HEK293 (cell line): Measurements from ENCODE around the gene ESCO1.

ENCODE experiments used
- CTCF ChIA-PET: fragments of 350-600 bp; formaldehyde crosslinking; extraction: SDS; loops from one replicate; lab custom pipeline; 2021; ENCODE audit warnings: antibody characterized with exemption; lab: Yijun Ruan, JAX
- POLR2A ChIA-PET: fragments of 300-600 bp; formaldehyde crosslinking; extraction: SDS; loops from one replicate; lab custom pipeline; 2020; ENCODE audit warnings: antibody characterized with exemption, inconsistent platforms; lab: Yijun Ruan, JAX
- H3K27ac ChIP-seq: fragments of 200-500 bp; sonication (Bioruptor generic); 2 replicates; pipeline ENCODE4 v1.5.1; 2014; ENCODE audit warnings: low read depth, low read length, control low read depth, inconsistent platforms; ENCODE audit errors: extremely low read depth
- H3K36me3 ChIP-seq, 2 experiments: fragments of 200-500 bp in 1 of 2; sonication (Bioruptor generic) in 1 of 2; 1 replicate in 1 of 2; 2 replicates in 1 of 2; pipeline ENCODE4 v1.5.1; 2014 to 2017; ENCODE audit warnings: inconsistent platforms in 2 of 2, low read length in 2 of 2; ENCODE audit not compliant: control insufficient read depth in 2 of 2, insufficient read depth in 1 of 2
- H3K4me1 ChIP-seq: fragments of 200-500 bp; sonication (Bioruptor generic); 2 replicates; pipeline ENCODE4 v1.5.1; 2014; ENCODE audit warnings: mild to moderate bottlenecking, low read length, inconsistent platforms; ENCODE audit not compliant: control insufficient read depth, insufficient read depth
- H3K4me3 ChIP-seq: 2 replicates; pipeline ENCODE4 v1.5.1; 2011; ENCODE audit warnings: low read depth, mild to moderate bottlenecking, control low read depth, low read length, moderate library complexity
- H3K9me3 ChIP-seq: fragments of 200-500 bp; sonication (Bioruptor generic); 2 replicates; pipeline ENCODE4 v1.5.1; 2014; ENCODE audit warnings: low read depth, low read length, inconsistent platforms; ENCODE audit not compliant: control insufficient read depth, insufficient read depth
- GFI1B ChIP-seq: fragments of 450-650 bp; formaldehyde crosslinking; IDR thresholded peaks from 2 replicates; pipeline ENCODE4 v1.5.1; 2016; ENCODE audit warnings: missing biosample characterization, missing genetic modification characterization
- IKZF3 ChIP-seq: fragments of 450-650 bp; IDR thresholded peaks from 2 replicates; pipeline ENCODE4 v1.5.0; 2018; ENCODE audit warnings: missing biosample characterization, mild to moderate bottlenecking, missing genetic modification characterization, moderate library complexity
- PBX3 ChIP-seq: sonication (generic); formaldehyde crosslinking; IDR thresholded peaks from 2 replicates; pipeline ENCODE4 v1.8.1; 2022; ENCODE audit warnings: mild to moderate bottlenecking, moderate library complexity, missing genetic modification reagents
- PRDM1 ChIP-seq: fragments of 450-650 bp; formaldehyde crosslinking; IDR thresholded peaks from 2 replicates; pipeline ENCODE4; 2016; ENCODE audit warnings: missing biosample characterization, missing genetic modification characterization
- SCRT2 ChIP-seq: fragments of 450-650 bp; formaldehyde crosslinking; IDR thresholded peaks from 2 replicates; pipeline ENCODE4 v1.5.1; 2016; ENCODE audit warnings: missing biosample characterization, missing genetic modification characterization
- SETDB1 ChIP-seq: IDR thresholded peaks from one replicate; pipeline ENCODE4 v1.6.1; 2017; ENCODE audit warnings: mild to moderate bottlenecking, low read length, moderate library complexity, mixed read lengths; ENCODE audit not compliant: insufficient read length
- SP7 ChIP-seq: fragments of 450-650 bp; formaldehyde crosslinking; IDR thresholded peaks from 2 replicates; pipeline ENCODE4 v1.5.1; 2016; ENCODE audit warnings: missing biosample characterization, missing genetic modification characterization
- TCF7L2 ChIP-seq: IDR thresholded peaks from 2 replicates; pipeline ENCODE4 v1.6.1; 2011; ENCODE audit warnings: low read depth, mild to moderate bottlenecking, inconsistent platforms, low read length, moderate library complexity, borderline replicate concordance
- YY2 ChIP-seq: fragments of 450-650 bp; formaldehyde crosslinking; IDR thresholded peaks from 2 replicates; pipeline ENCODE4 v1.5.1; 2016; ENCODE audit warnings: missing biosample characterization, missing genetic modification characterization
- ZBTB17 ChIP-seq: fragments of 450-650 bp; formaldehyde crosslinking; IDR thresholded peaks from 2 replicates; pipeline ENCODE4 v1.5.1; 2016; ENCODE audit warnings: missing biosample characterization, missing genetic modification characterization
- ZBTB21 ChIP-seq: fragments of 450-650 bp; formaldehyde crosslinking; IDR thresholded peaks from 2 replicates; pipeline ENCODE4 v1.5.1; 2017; ENCODE audit warnings: missing biosample characterization, missing genetic modification characterization
- ZFP3 ChIP-seq: fragments of 450-650 bp; formaldehyde crosslinking; IDR thresholded peaks from 2 replicates; pipeline ENCODE4 v1.5.1; 2016; ENCODE audit warnings: low read depth, missing biosample characterization, missing genetic modification characterization
- ZNF121 ChIP-seq: fragments of 450-650 bp; formaldehyde crosslinking; IDR thresholded peaks from 2 replicates; pipeline ENCODE4 v1.5.1; 2016; ENCODE audit warnings: missing biosample characterization, missing genetic modification characterization
- ZNF324 ChIP-seq: fragments of 450-650 bp; formaldehyde crosslinking; IDR thresholded peaks from 2 replicates; pipeline ENCODE4 v1.5.1; 2016; ENCODE audit warnings: missing biosample characterization, missing genetic modification characterization
- ZNF366 ChIP-seq: fragments of 450-650 bp; formaldehyde crosslinking; conservative IDR thresholded peaks from 2 replicates; pipeline ENCODE4 v1.5.1; 2016; ENCODE audit warnings: missing biosample characterization, missing genetic modification characterization
- ZNF530 ChIP-seq: fragments of 450-650 bp; formaldehyde crosslinking; IDR thresholded peaks from 2 replicates; pipeline ENCODE4 v1.5.1; 2016; ENCODE audit warnings: low read depth, missing biosample characterization, missing genetic modification characterization
- ZNF558 ChIP-seq: fragments of 450-650 bp; formaldehyde crosslinking; IDR thresholded peaks from 2 replicates; pipeline ENCODE4 v1.5.1; 2016; ENCODE audit warnings: missing biosample characterization, missing genetic modification characterization
- ZNF600 ChIP-seq: fragments of 450-650 bp; formaldehyde crosslinking; IDR thresholded peaks from 2 replicates; pipeline ENCODE4 v1.5.1; 2016; ENCODE audit warnings: missing biosample characterization, missing genetic modification characterization
- ZNF629 ChIP-seq: fragments of 450-650 bp; formaldehyde crosslinking; IDR thresholded peaks from 2 replicates; pipeline ENCODE4 v1.5.1; 2017; ENCODE audit warnings: missing biosample characterization, missing genetic modification characterization
- ZNF654 ChIP-seq: fragments of 450-650 bp; formaldehyde crosslinking; IDR thresholded peaks from 2 replicates; pipeline ENCODE4 v1.5.1; 2016; ENCODE audit warnings: low read depth, missing biosample characterization, missing genetic modification characterization
- ZNF707 ChIP-seq: fragments of 450-650 bp; formaldehyde crosslinking; IDR thresholded peaks from 2 replicates; pipeline ENCODE4 v1.5.1; 2016; ENCODE audit warnings: missing biosample characterization, missing genetic modification characterization
- TF ChIP-seq, protein P1 (sequence below): fragments of 450-650 bp; formaldehyde crosslinking; IDR thresholded peaks from 2 replicates; pipeline ENCODE4 v1.5.1; 2016; ENCODE audit warnings: missing biosample characterization, missing genetic modification characterization
- TF ChIP-seq, protein P2 (sequence below): fragments of 450-650 bp; formaldehyde crosslinking; IDR thresholded peaks from 2 replicates; pipeline ENCODE4 v1.5.1; 2016; ENCODE audit warnings: missing biosample characterization, missing genetic modification characterization

ESCO1 gene

GRCh38 chr18:21489119-21489750 lies 111.3 kb downstream of the ESCO1 start:
- POLR2A ChIA-PET, result interaction anchor here (1.8 kb wide), 1 partner anchor 112 kb away, joined by 7 read pairs; the partner anchor contains the start of gene ESCO1
- TF ChIP-seq ZNF600 (tag by site-specific recombination), result no peak
- TF ChIP-seq ZNF707 (tag by site-specific recombination), result no peak
- TF ChIP-seq YY2, result no peak
- TF ChIP-seq ZNF558 (tag by site-specific recombination), result no peak
- TF ChIP-seq ZNF654 (tag by site-specific recombination), result peak; percentile 83
- no peak for TF ChIP-seq PRDM1 (tag by site-specific recombination)
- no peak for TF ChIP-seq ZNF530 (tag by site-specific recombination)
- TF ChIP-seq PBX3 (CRISPR knock-in tag), result no peak
- TF ChIP-seq ZNF121 (tag by site-specific recombination), result no peak
- TF ChIP-seq IKZF3 (tag by site-specific recombination), result 0 out of 2 replicates have a peak, but pooled peaks have one; percentile 56
- TF ChIP-seq, protein P1, sequence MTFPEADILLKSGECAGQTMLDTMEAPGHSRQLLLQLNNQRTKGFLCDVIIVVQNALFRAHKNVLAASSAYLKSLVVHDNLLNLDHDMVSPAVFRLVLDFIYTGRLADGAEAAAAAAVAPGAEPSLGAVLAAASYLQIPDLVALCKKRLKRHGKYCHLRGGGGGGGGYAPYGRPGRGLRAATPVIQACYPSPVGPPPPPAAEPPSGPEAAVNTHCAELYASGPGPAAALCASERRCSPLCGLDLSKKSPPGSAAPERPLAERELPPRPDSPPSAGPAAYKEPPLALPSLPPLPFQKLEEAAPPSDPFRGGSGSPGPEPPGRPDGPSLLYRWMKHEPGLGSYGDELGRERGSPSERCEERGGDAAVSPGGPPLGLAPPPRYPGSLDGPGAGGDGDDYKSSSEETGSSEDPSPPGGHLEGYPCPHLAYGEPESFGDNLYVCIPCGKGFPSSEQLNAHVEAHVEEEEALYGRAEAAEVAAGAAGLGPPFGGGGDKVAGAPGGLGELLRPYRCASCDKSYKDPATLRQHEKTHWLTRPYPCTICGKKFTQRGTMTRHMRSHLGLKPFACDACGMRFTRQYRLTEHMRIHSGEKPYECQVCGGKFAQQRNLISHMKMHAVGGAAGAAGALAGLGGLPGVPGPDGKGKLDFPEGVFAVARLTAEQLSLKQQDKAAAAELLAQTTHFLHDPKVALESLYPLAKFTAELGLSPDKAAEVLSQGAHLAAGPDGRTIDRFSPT, result no peak
- no peak for TF ChIP-seq GFI1B (tag by site-specific recombination)
- TF ChIP-seq, all 188 proteins: peak for 2
- Histone ChIP-seq H3K9me3 (no peaks in the 10 kb centered on the region), H3K27ac (no peak overlapping the region), H3K36me3 (peaks cover 0 to 13% of the 10 kb centered on the region in 2 experiments; a peak in 1 of 3 replicates), H3K4me1 (peaks cover 5% of the 10 kb centered on the region; the same call in 1 of the 2 replicates), H3K4me3 (no peak overlapping the region)
- CTCF ChIA-PET, result interaction anchor here (0.6 to 2.8 kb wide), 31 partner anchors 9 to 1268 kb away, joined by 3 to 12 read pairs (median 3); partner anchors contain the start of gene ESCO1

GRCh38 chr18:21486905-21487437 lies 113.5 kb downstream of the ESCO1 start:
- no peaks in the 10 kb centered on the region for H3K9me3 ChIP-seq
- H3K36me3 ChIP-seq, result peaks cover 0 to 13% of the 10 kb centered on the region in 2 experiments; a peak in 1 of 3 replicates
- H3K4me3 ChIP-seq, result no peak overlapping the region
- TF ChIP-seq ZNF324 (no peak), SCRT2 (tag by site-specific recombination) (peak; percentile 50; the same call in 1 of the 2 replicates)
- TF ChIP-seq, all 188 proteins: peak for 1
- Histone ChIP-seq H3K27ac (no peak overlapping the region), H3K4me1 (peaks cover 5% of the 10 kb centered on the region; the same call in 1 of the 2 replicates)
- ChIA-PET POLR2A (no interaction called here), CTCF (interaction anchor here (0.5 to 1.9 kb wide), 8 partner anchors 9 to 296 kb away, joined by 3 to 7 read pairs (median 4); no protein-coding TSS in a partner anchor)

GRCh38 chr18:21484851-21485636 lies 115.5 kb downstream of the ESCO1 start:
- no peak overlapping the region for H3K4me3 ChIP-seq
- POLR2A ChIA-PET, result no interaction called here
- CTCF ChIA-PET, result interaction anchor here (0.6 to 2.5 kb wide), 5 partner anchors 116 to 306 kb away, joined by 3 to 13 read pairs (median 4); partner anchors contain the start of gene ESCO1
- peaks cover 5% of the 10 kb centered on the region; the same call in 1 of the 2 replicates for H3K4me1 ChIP-seq
- peaks cover 0 to 4% of the 10 kb centered on the region in 2 experiments; a peak in 1 of 3 replicates for H3K36me3 ChIP-seq
- no peaks in the 10 kb centered on the region for H3K9me3 ChIP-seq
- no peak overlapping the region for H3K27ac ChIP-seq
- 0 out of 2 replicates have a peak, but pooled peaks have one; percentile 12 for TF ChIP-seq ZNF366
- peak; percentile 63; the same call in 1 of the 2 replicates for TF ChIP-seq TCF7L2
- TF ChIP-seq SP7 (tag by site-specific recombination), result peak; percentile 52
- peak; percentile 51 for TF ChIP-seq SETDB1
- peak; percentile 32; the same call in 1 of the 2 replicates for TF ChIP-seq ZNF629
- no peak for TF ChIP-seq ZFP3 (tag by site-specific recombination)
- no peak for TF ChIP-seq ZBTB21
- peak; percentile 25; the same call in 1 of the 2 replicates for TF ChIP-seq ZBTB17 (tag by site-specific recombination)
- TF ChIP-seq, protein P2, sequence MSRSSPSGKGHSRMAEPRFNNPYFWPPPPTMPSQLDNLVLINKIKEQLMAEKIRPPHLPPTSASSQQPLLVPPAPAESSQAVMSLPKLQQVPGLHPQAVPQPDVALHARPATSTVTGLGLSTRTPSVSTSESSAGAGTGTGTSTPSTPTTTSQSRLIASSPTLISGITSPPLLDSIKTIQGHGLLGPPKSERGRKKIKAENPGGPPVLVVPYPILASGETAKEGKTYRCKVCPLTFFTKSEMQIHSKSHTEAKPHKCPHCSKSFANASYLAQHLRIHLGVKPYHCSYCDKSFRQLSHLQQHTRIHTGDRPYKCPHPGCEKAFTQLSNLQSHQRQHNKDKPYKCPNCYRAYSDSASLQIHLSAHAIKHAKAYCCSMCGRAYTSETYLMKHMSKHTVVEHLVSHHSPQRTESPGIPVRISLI (tag by site-specific recombination), result 0 out of 2 replicates have a peak, but pooled peaks have one; percentile 15
